ENCODE measurements around the gene HELZ2. TPM values are rescaled to one million over a fixed set of nuclear protein-coding genes. Genes with fewer than 3 reads are reported as not detected.

Gene HELZ2
- total and polyA plus RNA-seq, 2 experiments from 2014 or later = 5.2 to 48.9 TPM

GRCh38 chr20:63568986-63569949 lies 4.8 kb downstream of the HELZ2 start (continued):
- TF ChIP-seq REST (IDR thresholded peaks at IDR 0.05; ENCODE audit: unreplicated experiment) = no peak
- TF ChIP-seq, protein P1, sequence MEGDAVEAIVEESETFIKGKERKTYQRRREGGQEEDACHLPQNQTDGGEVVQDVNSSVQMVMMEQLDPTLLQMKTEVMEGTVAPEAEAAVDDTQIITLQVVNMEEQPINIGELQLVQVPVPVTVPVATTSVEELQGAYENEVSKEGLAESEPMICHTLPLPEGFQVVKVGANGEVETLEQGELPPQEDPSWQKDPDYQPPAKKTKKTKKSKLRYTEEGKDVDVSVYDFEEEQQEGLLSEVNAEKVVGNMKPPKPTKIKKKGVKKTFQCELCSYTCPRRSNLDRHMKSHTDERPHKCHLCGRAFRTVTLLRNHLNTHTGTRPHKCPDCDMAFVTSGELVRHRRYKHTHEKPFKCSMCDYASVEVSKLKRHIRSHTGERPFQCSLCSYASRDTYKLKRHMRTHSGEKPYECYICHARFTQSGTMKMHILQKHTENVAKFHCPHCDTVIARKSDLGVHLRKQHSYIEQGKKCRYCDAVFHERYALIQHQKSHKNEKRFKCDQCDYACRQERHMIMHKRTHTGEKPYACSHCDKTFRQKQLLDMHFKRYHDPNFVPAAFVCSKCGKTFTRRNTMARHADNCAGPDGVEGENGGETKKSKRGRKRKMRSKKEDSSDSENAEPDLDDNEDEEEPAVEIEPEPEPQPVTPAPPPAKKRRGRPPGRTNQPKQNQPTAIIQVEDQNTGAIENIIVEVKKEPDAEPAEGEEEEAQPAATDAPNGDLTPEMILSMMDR (conservative IDR thresholded peaks at IDR 0.05; ENCODE audit: low read depth in 2 of 2) = no peak
- TF ChIP-seq POLR2AphosphoS5 (IDR thresholded peaks at IDR 0.05; ENCODE audit: low read depth) = no peak
- no peak for TF ChIP-seq EZH2phosphoT487 (IDR thresholded peaks at IDR 0.05; ENCODE audit: unreplicated experiment)

GRCh38 chr20:63568170-63568981 lies 5.7 kb downstream of the HELZ2 start:
- H3K4me1 Mint-ChIP-seq = no peaks in the 10 kb centered on the region
- no peaks in the 10 kb centered on the region for H3K79me2 ChIP-seq (replicated peaks; ENCODE audit: insufficient read depth)
- no peaks in the 10 kb centered on the region for H4K20me1 ChIP-seq (replicated peaks; ENCODE audit: insufficient read depth)
- no peaks in the 10 kb centered on the region for H3K27me3 Mint-ChIP-seq (ENCODE audit: insufficient read depth, low read depth, poor library complexity)
- no peak overlapping the region for H3K27ac ChIP-seq (ENCODE audit: low read depth)
- H3K9me3 Mint-ChIP-seq = no peaks in the 10 kb centered on the region
- H3K4me2 ChIP-seq = no peak overlapping the region
- no peaks in the 10 kb centered on the region for H3K36me3 ChIP-seq (ENCODE audit: insufficient read depth)
- 0 out of 2 replicates have a peak, but pooled peaks cover 4% of the 10 kb centered on the region for H3F3A ChIP-seq (replicated peaks; ENCODE audit: low read depth)
- no peaks in the 10 kb centered on the region for H3K27me3 ChIP-seq (ENCODE audit: insufficient read depth)
- no peak overlapping the region for H2AFZ ChIP-seq
- no peak for DNase-seq (ENCODE audit: low spot score)
- no peak overlapping the region for H3K4me3 ChIP-seq
- no peak for ATAC-seq
- H3K27ac Mint-ChIP-seq = no peak overlapping the region
- H3K4me3 Mint-ChIP-seq = no peak overlapping the region
- H3K9me2 ChIP-seq (ENCODE audit: insufficient read depth) = no peaks in the 10 kb centered on the region
- no peaks in the 10 kb centered on the region; the same call in 1 of the 2 replicates for H3K4me1 ChIP-seq (ENCODE audit: insufficient read depth)
- no peaks in the 10 kb centered on the region for H3K36me3 Mint-ChIP-seq (ENCODE audit: low read depth)
- TF ChIP-seq, protein P1 (conservative IDR thresholded peaks at IDR 0.05; ENCODE audit: low read depth in 2 of 2) = no peak
- TF ChIP-seq NANOG (IDR thresholded peaks at IDR 0.05; ENCODE audit: borderline replicate concordance) (no peak), POLR2AphosphoS5 (IDR thresholded peaks at IDR 0.05; ENCODE audit: low read depth) (no peak), ZNF114 (CRISPR knock-in tag; IDR thresholded peaks at IDR 0.05) (no peak), REST (IDR thresholded peaks at IDR 0.05; ENCODE audit: unreplicated experiment) (no peak), JUNB (IDR thresholded peaks at IDR 0.05; ENCODE audit: unreplicated experiment) (no peak), ZNF331 (CRISPR knock-in tag; IDR thresholded peaks at IDR 0.05; ENCODE audit: low read depth) (no peak)
